ENCODE measurements around the gene ZNF479.

DNA sequence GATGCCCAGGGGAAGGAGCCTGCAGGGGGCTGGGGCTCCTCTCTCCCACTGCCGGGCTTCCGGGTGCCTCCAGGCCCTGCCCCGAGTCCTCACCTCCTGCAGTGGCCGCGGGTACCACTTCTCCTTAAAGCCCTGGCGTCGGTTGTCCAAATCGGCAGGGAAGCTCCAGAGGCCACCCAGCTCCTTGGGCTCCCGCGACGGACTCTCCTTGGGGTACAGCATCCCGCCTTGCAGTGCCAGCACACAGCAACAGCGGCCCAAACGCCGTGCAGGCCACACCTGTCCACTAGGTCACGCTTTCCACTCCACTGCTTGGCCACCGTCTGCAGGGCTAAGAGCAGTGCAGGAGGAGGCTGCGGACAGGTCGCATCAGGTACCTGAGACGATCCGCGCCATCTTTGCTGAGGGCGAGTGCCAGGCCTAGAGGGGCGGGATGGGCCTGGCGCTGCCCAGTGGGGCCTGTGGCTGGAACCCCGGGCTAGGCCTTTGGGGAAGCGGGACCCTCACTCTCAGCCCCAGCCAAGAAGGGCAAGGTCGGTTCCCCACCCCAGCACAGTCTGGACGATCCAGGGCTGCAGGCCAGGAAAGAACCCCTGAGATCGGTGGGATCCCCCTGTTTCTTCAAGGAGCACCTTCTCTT, 47.7 kb upstream of the ZNF479 start:
- TF ChIP-seq, protein P1, sequence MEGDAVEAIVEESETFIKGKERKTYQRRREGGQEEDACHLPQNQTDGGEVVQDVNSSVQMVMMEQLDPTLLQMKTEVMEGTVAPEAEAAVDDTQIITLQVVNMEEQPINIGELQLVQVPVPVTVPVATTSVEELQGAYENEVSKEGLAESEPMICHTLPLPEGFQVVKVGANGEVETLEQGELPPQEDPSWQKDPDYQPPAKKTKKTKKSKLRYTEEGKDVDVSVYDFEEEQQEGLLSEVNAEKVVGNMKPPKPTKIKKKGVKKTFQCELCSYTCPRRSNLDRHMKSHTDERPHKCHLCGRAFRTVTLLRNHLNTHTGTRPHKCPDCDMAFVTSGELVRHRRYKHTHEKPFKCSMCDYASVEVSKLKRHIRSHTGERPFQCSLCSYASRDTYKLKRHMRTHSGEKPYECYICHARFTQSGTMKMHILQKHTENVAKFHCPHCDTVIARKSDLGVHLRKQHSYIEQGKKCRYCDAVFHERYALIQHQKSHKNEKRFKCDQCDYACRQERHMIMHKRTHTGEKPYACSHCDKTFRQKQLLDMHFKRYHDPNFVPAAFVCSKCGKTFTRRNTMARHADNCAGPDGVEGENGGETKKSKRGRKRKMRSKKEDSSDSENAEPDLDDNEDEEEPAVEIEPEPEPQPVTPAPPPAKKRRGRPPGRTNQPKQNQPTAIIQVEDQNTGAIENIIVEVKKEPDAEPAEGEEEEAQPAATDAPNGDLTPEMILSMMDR (IDR thresholded peaks at IDR 0.05), result no peak
- TF ChIP-seq POLR2A (IDR thresholded peaks at IDR 0.05), result no peak
